Measurements from ENCODE around the gene CDH18. TPM values are rescaled to one million over a fixed set of nuclear protein-coding genes. Genes with fewer than 3 reads are reported as not detected.

Gene CDH18
- total RNA-seq, 1 experiment from 2014 or later: not detected

DNA sequence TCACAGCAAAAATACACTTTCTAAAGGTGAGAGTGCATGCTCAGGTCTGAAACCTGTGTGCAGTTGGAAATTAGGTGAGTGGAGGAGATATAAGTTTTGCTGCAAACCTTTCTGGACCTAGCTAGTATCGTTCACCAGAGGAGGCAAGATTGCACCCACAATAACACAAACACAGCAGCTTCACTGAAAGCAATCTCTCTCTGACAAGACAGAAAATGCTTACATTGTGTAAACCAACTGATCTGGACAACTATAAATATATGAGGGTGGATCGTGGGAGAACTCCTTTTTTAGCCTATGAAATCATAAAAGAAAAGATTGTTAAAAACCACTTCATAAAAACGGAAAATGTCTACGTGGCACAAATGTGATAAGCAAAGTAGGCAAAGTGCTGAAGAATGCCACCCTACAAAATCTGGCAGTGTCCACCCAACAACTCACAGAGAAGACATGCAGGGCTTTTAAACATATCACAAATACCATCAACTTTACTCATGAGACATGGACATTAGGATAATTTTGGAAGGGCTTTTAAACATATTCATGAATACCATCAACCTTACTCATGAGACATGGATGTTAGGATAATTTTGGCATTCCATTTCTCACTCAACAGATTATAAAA is 134.3 kb downstream of the CDH18 start:
- no peak overlapping the region for H3K4me2 ChIP-seq (ENCODE audit: low read length)
- no peaks in the 10 kb centered on the region for H3K27me3 ChIP-seq (ENCODE audit: insufficient read depth, low read length)
- no peak overlapping the region for H3K27ac ChIP-seq (ENCODE audit: low read depth, low read length)
- ChIA-PET CTCF (no interaction called here), POLR2A (interaction anchor here (0.8 kb wide), 1 partner anchor 24 kb away, joined by 3 read pairs; no protein-coding TSS in a partner anchor), RAD21 (ENCODE audit: low non-redundant PET in 1 of 2, low total read pairs in 2 of 2, uncharacterized antibody in 2 of 2, unreplicated experiment in 2 of 2) (no interaction called here)
- H3K9me3 ChIP-seq (ENCODE audit: control insufficient read depth in 1 of 2, insufficient read depth in 1 of 2, low read depth in 1 of 2, low read length in 2 of 2): peaks cover 7 to 16% of the 10 kb centered on the region in 2 experiments; a peak in 2 of 4 replicates
- H3K36me3 ChIP-seq (ENCODE audit: control insufficient read depth in 1 of 2, insufficient read depth in 2 of 2, low read length in 2 of 2): no peaks in the 10 kb centered on the region
- no peaks in the 10 kb centered on the region for H3K4me1 ChIP-seq (ENCODE audit: control insufficient read depth in 1 of 2, insufficient read depth in 2 of 2, low read length in 2 of 2)
- no peak for DNase-seq (ENCODE audit: low read depth, low spot score)
- no TSS peak for BruUV-seq (replicated peaks)
- H4K20me1 ChIP-seq (ENCODE audit: insufficient read depth): no peaks in the 10 kb centered on the region
- no peaks in the 10 kb centered on the region for H3K79me2 ChIP-seq (ENCODE audit: insufficient read depth, low read length)
- intact Hi-C loops (cut with micrococcal nuclease): no loop called here
- no peak overlapping the region for H3K9ac ChIP-seq (ENCODE audit: low read length)
- H3K4me3 ChIP-seq (replicated peaks in 1 of 2; ENCODE audit: low read depth in 1 of 2, low read length in 2 of 2): no peak overlapping the region
- no peaks in the 10 kb centered on the region for H3K9me2 ChIP-seq (ENCODE audit: insufficient read depth)
- no peak for ATAC-seq
- no peak for TF ChIP-seq SIN3A (IDR thresholded peaks at IDR 0.05; ENCODE audit: low read depth)
- H2AFZ ChIP-seq (ENCODE audit: low read depth, low read length, poor library complexity, severe bottlenecking): no peak overlapping the region

DNA sequence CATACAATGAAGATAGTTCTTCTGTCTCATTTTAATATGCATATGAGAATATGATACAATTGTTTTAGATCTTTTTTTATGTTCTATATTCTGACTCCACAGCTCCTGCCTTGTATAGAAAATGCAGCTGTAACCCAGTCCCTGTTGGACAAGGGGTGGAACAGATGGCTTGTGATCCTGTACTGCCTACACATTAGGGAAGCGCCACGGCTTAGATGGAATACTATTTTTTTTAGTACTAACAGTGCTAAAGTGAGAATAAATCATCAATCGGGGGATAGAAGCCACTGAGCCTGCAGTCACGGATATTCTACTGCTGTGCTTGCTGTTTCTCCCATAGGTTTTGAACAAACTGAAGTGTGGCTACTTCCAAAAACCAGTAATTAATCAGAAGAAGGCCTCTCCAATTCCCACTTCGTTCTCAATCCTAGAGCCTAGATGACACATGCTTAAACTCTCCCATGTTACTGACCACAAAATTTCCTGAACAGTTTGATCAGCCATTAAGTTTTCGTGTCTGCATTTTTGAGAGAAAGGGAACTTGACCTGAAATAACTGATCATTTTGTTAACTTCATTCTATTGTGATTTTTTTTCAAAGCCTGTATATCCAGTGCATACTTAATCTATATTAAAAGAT is 150.3 kb downstream of the CDH18 start:
- Histone ChIP-seq H3K27me3 (ENCODE audit: insufficient read depth, low read length) (no peaks in the 10 kb centered on the region), H3K79me2 (ENCODE audit: insufficient read depth, low read length) (no peaks in the 10 kb centered on the region), H3K4me2 (ENCODE audit: low read length) (no peak overlapping the region), H3K9ac (ENCODE audit: low read length) (no peak overlapping the region), H3K4me1 (ENCODE audit: control insufficient read depth in 1 of 2, insufficient read depth in 2 of 2, low read length in 2 of 2) (no peaks in the 10 kb centered on the region), H2AFZ (ENCODE audit: low read depth, low read length, poor library complexity, severe bottlenecking) (no peak overlapping the region), H3K9me2 (ENCODE audit: insufficient read depth) (no peaks in the 10 kb centered on the region), H3K4me3 (replicated peaks in 1 of 2; ENCODE audit: low read depth in 1 of 2, low read length in 2 of 2) (no peak overlapping the region), H3K27ac (ENCODE audit: low read depth, low read length) (no peak overlapping the region), H4K20me1 (ENCODE audit: insufficient read depth) (no peaks in the 10 kb centered on the region), H3K9me3 (ENCODE audit: control insufficient read depth in 1 of 2, insufficient read depth in 1 of 2, low read depth in 1 of 2, low read length in 2 of 2) (peaks cover 0 to 13% of the 10 kb centered on the region in 2 experiments; a peak in 2 of 4 replicates), H3K36me3 (ENCODE audit: control insufficient read depth in 1 of 2, insufficient read depth in 2 of 2, low read length in 2 of 2) (no peaks in the 10 kb centered on the region)
- BruUV-seq (replicated peaks): no TSS peak
- ChIA-PET RAD21 (ENCODE audit: low non-redundant PET in 1 of 2, low total read pairs in 2 of 2, uncharacterized antibody in 2 of 2, unreplicated experiment in 2 of 2) (no interaction called here), POLR2A (no interaction called here), CTCF (no interaction called here)
- intact Hi-C loops (cut with micrococcal nuclease): no loop called here
- TF ChIP-seq SRF (IDR thresholded peaks at IDR 0.05; ENCODE audit: low read depth) (no peak), SP1 (IDR thresholded peaks at IDR 0.05; ENCODE audit: low read depth) (no peak)
- no peak for ATAC-seq
- DNase-seq (ENCODE audit: low read depth, low spot score): no peak
